Activated CD4-positive, alpha-beta T cell treated with anti-CD3 and anti-CD28 coated beads, Interleukin-2, amount 50 U/mL, for 48 hours (primary cell): ENCODE results near the gene DPH7.
"Not testable (repeated sequence)": the region's sequence is repeated elsewhere in the genome, so short reads cannot be mapped to it uniquely, and the experiment has no call there.

Experiments
- DNase-seq, 2 experiments: peaks; one replicate each; pipeline ENCODE4 v3.0.0-alpha.2; 2020

Gene DPH7

GRCh38 chr9:137578518-137579258 is at the start of gene DPH7:
TSS of gene DPH7 (minus strand) at chr9:137578925. CDS start at chr9:137578777, 148 bp downstream.
- DNase-seq, result peak; percentile 98

- DNase-seq, result not testable (repeated sequence)
Observed at GRCh38 chr9:137627406-137627805, 48.7 kb upstream of the DPH7 start.

GRCh38 chr9:137626464-137626863 is 47.7 kb upstream of the DPH7 start:
- DNase-seq, result no peak

- not testable (repeated sequence) for DNase-seq
Observed at GRCh38 chr9:137622211-137622610, 43.5 kb upstream of the DPH7 start.

GRCh38 chr9:137621131-137621757 is 42.5 kb upstream of the DPH7 start:
- DNase-seq, result no peak

GRCh38 chr9:137620581-137620980 is 41.9 kb upstream of the DPH7 start:
- no peak for DNase-seq

- no peak for DNase-seq
Observed at GRCh38 chr9:137620048-137620405, 41.3 kb upstream of the DPH7 start.

- DNase-seq, result peak in 1 of 2 experiments; percentile 44
Observed at GRCh38 chr9:137619240-137620047, 40.7 kb upstream of the DPH7 start.

- peak; percentile 85 to 87 for DNase-seq
Observed at GRCh38 chr9:137618105-137619067, 39.7 kb upstream of the DPH7 start, which contains the start of gene EHMT1. TSS of gene EHMT1 (plus strand) at chr9:137619005. CDS start at chr9:137619029, 24 bp downstream.

GRCh38 chr9:137615387-137615871 is 36.7 kb upstream of the DPH7 start:
- no peak for DNase-seq

- DNase-seq, result no peak
Observed at GRCh38 chr9:137614631-137615386, 36.1 kb upstream of the DPH7 start.

GRCh38 chr9:137613738-137614523 is 35.2 kb upstream of the DPH7 start:
- DNase-seq, result no peak

GRCh38 chr9:137613259-137613658 is 34.5 kb upstream of the DPH7 start:
- no peak for DNase-seq

- no peak for DNase-seq
Observed at GRCh38 chr9:137612741-137613142, 34.0 kb upstream of the DPH7 start.

GRCh38 chr9:137611623-137612609 is 33.2 kb upstream of the DPH7 start:
- peak in 1 of 2 experiments; percentile 44 for DNase-seq

- DNase-seq, result no peak
Observed at GRCh38 chr9:137610944-137611343, 32.2 kb upstream of the DPH7 start.

- no peak for DNase-seq
Observed at GRCh38 chr9:137607141-137607857, 28.6 kb upstream of the DPH7 start.

GRCh38 chr9:137606734-137607138 is 28.0 kb upstream of the DPH7 start:
- no peak for DNase-seq
